T47D (cell line): ENCODE data around the gene CDHR3.
"Not testable (repeated sequence)": the region's sequence is repeated elsewhere in the genome, so short reads cannot be mapped to it uniquely, and the experiment has no call there.

Experiments used
- DNase-seq, 2 experiments: peaks; one replicate each; pipeline versions ENCODE4 v3.0.0 to v3.0.0-alpha.2; 2011 to 2012; ENCODE audit warnings: low read depth in 1 of 2, low spot score in 1 of 2
- JUND ChIP-seq: IDR thresholded peaks from 2 replicates; pipeline ENCODE4 v1.6.1; 2012; ENCODE audit warnings: low read depth
- in situ Hi-C: cut with HindIII; loops from 2 replicates; pipeline ENCODE4 v1.10.0; 2016; ENCODE audit warnings: low sequenced_read_pairs, low pct_unique_long_range_greater_than_20kb

Gene CDHR3

DNA sequence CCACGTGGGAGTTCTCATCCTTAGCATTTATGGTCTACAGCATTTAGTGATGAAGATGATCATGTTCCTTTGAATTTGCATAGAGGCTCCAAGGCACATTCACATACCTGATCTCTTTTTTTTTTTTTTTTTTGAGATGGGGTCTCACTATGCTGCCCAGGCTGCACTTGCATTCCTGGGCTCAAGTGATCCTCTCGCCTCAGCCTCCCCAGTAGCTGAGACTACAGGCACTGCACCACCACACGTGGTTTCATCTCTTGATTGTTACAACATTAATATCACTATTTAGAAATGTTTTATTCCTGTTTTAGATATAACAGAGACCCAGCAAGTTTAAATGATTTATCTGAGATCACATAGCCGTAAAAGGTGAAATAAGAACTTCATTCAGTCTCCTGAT lies 13.8 kb downstream of the CDHR3 start:
- in situ Hi-C loops: no loop called here
- TF ChIP-seq JUND: no peak
- no peak for DNase-seq

DNA sequence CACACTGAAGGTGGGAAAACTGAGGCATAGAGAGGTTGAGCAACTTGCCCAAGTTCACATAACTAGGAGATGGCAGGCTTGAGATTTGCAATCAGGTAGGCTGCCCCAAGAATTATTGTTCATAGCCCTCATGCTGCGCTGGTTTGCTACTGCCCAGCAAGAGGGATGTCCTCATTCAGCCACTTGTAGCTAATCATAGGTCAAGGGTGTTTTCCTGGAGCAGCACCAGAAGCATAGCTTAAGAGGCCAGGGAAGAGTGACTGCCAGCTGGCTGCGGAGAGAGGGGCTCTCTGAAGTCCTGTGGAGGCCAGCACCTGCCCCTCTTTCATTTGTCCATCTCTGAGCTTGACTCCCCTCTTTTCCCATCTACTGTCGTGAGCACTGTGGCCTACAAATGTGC lies 15.0 kb downstream of the CDHR3 start:
- no peak for DNase-seq
- in situ Hi-C loops: no loop called here
- TF ChIP-seq JUND: no peak

DNA sequence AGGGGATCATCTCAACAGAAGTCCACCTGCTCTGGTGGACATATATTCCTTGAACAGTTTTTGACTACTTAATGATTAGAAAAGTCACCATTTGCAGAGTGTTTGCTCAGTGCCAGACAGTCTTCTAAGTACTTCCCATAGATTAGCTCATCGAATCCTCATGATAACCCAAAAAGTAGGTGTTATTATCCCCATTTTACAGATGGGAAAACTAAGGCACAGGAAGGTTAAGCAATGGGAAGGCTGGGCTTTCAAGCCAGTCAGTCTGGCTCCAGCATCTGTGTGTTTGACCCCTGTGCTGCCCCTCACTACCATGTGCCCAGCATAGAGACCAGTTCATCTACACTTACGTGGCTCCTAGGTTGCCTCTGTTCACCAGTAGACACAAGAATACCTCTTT lies 15.9 kb downstream of the CDHR3 start:
- no peak for TF ChIP-seq JUND
- no peak for DNase-seq
- in situ Hi-C loops: no loop called here

DNA sequence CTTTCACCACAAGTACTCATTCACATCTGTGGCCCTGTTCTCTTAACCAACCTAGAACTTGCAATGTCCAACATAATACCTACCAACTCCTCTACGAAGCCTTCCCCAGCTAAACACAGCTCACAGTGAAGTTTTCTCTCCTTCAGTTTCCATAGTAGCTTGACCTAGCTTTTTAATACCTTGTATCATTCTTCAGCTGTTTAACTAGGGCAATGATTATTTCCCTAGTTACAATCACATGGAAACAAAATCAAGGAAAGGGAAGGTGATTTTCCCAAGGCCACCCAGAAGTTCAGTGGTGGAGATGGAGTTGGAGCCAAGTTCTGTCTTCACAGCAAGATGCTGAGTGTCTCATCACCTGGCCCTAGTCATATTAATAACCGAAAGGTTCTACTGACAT lies 16.3 kb downstream of the CDHR3 start:
- no peak for DNase-seq
- in situ Hi-C loops: no loop called here
- TF ChIP-seq JUND: no peak

DNA sequence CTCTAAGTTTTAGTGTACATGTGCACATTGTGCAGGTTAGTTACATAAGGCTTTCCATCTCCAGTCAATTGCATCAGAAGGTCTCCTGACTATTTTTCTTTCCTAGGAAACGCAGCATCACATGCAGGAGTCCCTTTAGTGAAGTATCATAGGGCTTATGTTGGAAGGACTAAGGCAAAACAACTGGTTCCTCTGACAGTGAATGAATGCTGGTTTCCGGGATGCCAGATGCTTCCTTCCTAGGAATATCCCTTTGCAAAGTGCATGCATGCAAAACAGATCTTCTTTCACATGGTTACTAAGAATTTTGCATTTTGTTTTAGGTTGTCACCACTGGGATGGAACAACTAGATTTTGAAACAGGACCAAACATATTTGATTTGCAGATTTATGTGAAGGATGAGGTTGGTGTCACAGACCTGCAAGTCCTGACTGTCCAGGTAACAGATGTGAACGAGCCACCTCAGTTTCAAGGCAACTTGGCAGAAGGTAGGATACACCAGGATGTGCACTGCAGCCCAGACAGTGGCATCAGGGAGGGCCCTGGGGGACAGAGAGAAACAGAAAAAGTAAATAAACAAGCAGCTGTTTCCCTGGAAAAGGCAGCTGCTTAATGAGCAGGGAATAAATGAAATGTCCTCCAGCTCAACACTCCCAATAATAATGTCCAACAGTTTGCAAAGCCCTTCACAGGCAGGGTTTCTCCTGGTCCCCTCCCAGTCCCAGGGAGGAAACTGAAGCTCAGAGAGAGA lies 17.8 kb downstream of the CDHR3 start:
- no peak for DNase-seq
- in situ Hi-C loops: no loop called here
- no peak for TF ChIP-seq JUND

DNA sequence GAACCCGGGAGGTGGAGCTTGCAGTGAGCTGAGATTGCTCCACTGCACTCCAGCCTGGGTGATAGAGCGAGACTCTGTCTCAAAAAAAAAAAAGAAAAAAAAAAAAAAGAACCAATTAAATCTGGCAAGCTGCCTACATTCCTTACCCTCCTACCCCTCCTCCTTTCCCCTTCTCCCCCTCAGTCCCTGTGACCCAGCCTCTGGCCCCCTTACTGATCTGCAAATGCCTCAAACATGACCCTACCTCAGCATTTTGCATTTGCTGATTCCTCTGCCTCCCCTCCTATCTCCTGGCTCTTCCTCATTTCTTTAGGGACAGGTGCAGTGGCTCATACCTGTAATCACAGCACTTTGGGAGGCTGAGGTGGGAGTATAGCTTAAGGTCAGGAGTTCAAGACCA lies 19.3 kb downstream of the CDHR3 start:
- TF ChIP-seq JUND: no peak
- DNase-seq: no peak
- in situ Hi-C loops: no loop called here

DNA sequence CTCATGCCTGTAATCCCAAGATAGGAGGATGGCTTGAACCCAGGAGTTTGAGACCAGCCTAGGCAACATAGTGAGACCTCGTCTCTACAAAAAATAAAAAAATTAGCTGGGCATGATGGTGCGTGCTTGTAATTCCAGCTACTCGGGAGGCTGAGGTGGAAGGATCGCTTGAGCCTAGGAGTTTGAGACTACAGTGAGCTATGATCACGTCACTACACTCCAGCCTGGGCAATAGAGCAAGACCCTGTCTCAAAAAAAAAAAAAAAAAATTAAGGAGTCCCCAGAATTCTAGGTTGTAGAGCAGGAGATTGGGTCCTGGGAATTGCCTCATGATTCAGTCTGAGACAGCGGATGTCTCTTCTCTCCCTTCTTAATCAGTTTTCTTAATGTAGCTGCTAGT lies 21.7 kb downstream of the CDHR3 start:
- in situ Hi-C loops, DNase-seq: not testable (repeated sequence)

DNA sequence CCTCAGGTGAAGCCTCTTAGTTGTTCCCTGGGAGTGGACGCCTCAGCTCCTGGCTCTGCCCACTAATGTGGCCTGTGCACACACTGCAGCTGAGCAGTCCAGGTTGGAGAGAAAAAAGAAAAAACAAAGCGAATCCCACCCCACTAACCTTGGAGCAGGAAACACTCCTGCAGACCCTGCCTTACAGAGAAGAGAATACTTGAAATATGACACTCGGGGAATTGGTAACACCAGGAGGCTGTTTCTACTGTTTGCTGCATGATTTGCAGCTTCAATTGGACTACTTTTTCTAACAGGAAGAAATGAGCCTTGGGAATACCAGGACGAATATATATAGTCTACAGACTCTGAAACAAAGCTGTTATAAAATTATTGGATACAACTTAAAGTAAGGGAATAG lies 22.2 kb downstream of the CDHR3 start:
- in situ Hi-C loops: no loop called here
- DNase-seq: no peak
- TF ChIP-seq JUND: no peak

DNA sequence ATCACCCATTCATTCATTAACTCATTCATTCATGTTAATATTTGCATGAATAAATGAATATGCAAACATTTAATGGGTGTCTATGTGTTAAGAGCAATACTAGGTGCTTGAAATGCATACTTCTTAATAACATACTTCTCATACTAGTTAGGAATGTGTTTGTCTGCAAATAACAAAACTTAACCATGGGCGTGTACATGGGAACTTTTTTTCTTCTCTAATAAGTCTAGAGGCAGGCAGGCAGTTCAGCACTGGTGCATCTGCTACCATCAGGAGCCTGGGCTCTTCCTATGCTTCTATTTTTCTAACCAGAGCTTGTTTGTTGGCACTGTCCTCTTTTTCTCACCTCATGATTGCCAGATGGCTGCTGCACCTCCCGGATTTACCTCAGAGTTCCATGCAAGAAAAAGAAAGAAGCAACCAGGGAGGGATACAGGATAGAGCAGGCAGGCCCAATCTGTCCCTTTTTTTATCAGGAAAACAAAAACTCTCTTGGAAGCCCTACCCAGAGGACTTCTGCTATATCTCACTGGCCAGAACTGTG lies 22.7 kb downstream of the CDHR3 start:
- no peak for TF ChIP-seq JUND
- DNase-seq: no peak
- in situ Hi-C loops: no loop called here

DNA sequence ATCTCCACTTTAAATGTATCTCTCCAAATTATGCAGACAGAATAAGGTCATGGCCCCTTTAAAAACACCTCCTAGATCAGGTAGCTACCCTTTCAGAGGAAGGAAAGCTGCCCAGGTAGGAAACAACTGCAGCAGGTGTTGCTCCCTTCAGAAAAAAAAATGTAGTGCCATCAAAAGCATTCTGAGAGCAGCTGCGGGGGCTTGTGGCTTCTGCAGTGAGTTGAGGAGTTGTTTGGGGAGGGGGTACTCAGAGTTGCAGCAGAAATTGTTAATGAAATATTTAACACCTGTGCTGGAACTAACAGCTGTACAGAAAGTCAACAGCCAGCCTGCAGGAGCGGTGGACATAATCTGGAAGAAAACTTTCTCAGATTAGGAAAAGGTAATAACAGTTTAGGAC lies 24.0 kb downstream of the CDHR3 start:
- in situ Hi-C loops: no loop called here
- no peak for TF ChIP-seq JUND
- DNase-seq: no peak

DNA sequence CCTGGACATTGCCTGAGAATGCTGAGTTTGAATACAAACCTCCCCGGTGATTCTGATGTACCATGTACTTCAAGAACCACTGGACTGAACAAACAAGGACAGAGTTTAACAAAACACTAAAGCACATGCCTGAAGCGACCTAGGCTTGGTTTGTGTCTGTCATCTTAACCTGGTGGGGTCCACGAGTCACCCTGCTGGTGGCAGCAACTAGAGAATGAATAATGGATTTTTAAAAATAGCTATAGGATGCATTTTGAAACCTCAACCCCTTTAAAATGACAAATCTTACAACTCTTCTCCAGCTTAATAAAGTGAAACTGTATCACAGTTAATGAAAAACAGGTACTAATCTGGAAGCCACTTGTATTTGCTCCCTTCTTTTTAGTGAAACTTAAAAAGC lies 25.2 kb downstream of the CDHR3 start:
- no peak for DNase-seq
- in situ Hi-C loops: no loop called here
- TF ChIP-seq JUND: no peak

DNA sequence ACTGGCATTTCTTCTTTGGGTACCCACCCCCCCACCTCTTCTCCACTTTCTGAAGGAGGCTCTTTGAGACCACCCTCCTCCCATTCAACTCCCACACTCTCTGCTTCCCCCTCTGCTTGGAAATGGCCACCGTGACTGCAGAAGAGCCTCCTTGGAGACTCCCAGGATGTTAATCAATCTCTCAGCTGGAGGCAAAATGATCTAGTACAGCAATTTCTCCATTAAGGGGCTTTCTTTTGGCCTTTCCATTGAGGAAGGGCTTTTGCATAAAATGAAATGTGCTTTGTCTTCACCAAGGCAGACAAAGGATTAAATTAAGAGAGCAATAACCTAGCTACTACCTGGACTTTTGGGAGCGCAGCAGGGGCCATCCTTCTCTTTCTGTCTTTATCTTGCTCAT lies 26.1 kb downstream of the CDHR3 start:
- DNase-seq: no peak
- in situ Hi-C loops: no loop called here
- TF ChIP-seq JUND: no peak

DNA sequence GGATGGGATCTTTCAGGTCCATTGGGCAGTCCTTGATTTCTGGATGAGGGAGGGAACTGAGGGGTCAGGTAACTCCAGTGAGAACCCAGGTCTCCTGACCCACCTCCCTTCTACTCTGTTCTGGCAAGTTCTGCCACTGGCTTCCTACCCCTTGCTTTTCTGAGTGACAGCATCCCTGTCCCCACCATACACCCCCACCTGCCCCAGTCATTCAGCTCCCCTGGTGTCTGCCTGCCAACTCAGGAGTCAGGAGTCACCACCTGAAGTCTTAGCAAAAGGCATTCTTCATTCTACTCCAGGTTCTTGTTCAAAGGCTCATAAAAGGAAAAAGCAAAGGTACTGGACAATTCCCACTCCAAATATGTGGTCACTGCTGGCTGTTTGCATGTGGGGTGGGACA lies 26.6 kb downstream of the CDHR3 start:
- TF ChIP-seq JUND: no peak
- in situ Hi-C loops: no loop called here
- no peak for DNase-seq

DNA sequence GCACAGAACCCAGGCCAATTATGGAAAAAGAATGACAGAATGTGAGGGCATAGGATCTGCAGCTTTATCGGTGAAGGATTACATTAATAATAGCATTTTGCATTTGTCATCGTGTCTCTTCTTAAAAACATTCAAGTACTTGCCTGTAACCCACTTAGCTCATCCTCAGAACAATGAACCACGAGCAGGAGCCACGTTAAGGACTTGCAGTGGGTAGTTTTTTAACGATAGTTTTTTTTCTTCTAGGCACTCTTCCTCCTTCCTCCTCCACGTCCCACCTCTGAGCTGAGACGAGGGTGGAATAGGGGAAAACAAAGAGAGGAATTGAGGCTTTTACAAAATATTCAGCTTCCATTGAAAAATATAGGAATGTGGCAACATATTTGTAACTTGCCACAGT lies 27.1 kb downstream of the CDHR3 start:
- DNase-seq: no peak
- TF ChIP-seq JUND: no peak
- in situ Hi-C loops: no loop called here
